A673 (cell line): ENCODE measurements around the gene MED12L. TPM values are rescaled to one million over a fixed set of nuclear protein-coding genes. Genes with fewer than 3 reads are reported as not detected.

Experiments used
- BruUV-seq: library from RNA; stranded (reverse); fragments of 400-500 nt; replicated peaks from 2 replicates; lab custom pipeline; 2021; lab: Mats Ljungman, UMichigan
- CTCF ChIA-PET: fragments of 300-600 bp; sonication (Branson Sonifier 250); formaldehyde crosslinking; loops from one replicate; lab custom pipeline; 2022; ENCODE audit warnings: antibody characterized with exemption; lab: Charles Lee
- POLR2A ChIA-PET: fragments of 300-600 bp; sonication (Branson Sonifier 250); formaldehyde crosslinking; loops from one replicate; lab custom pipeline; 2022; ENCODE audit warnings: antibody characterized with exemption; ENCODE audit not compliant: low non-redundant PET; lab: Charles Lee
- DNase-seq: peaks from one replicate; pipeline ENCODE4 v3.0.0-alpha.2; 2015; ENCODE audit warnings: low spot score
- H3K27ac ChIP-seq: fragments of 200-600 bp; sonication (generic); 2 replicates; pipeline ENCODE4 v1.5.1; 2016; ENCODE audit warnings: mixed run types, low read depth, mild to moderate bottlenecking, mixed read lengths, antibody characterized with exemption, low read length; ENCODE audit not compliant: poor library complexity, severe bottlenecking
- H3K27me3 ChIP-seq: fragments of 200-600 bp; sonication (generic); replicated peaks from 2 replicates; pipeline ENCODE4 v1.6.1; 2017; ENCODE audit warnings: mixed run types, low read depth, mild to moderate bottlenecking, mixed read lengths, antibody characterized with exemption, low read length; ENCODE audit not compliant: insufficient read depth, poor library complexity
- H3K36me3 ChIP-seq: fragments of 200-600 bp; sonication (generic); 2 replicates; pipeline ENCODE4 v1.6.1; 2016; ENCODE audit warnings: mixed run types, mild to moderate bottlenecking, mixed read lengths, antibody characterized with exemption, low read length; ENCODE audit not compliant: insufficient read depth, poor library complexity, severe bottlenecking
- H3K4me1 ChIP-seq: fragments of 200-600 bp; sonication (generic); 2 replicates; pipeline ENCODE4 v1.6.1; 2017; ENCODE audit warnings: mixed run types, mild to moderate bottlenecking, mixed read lengths, antibody characterized with exemption, low read length; ENCODE audit not compliant: insufficient read depth, poor library complexity, severe bottlenecking
- H3K4me3 ChIP-seq: fragments of 200-600 bp; sonication (generic); 2 replicates; pipeline ENCODE4 v1.5.1; 2016; ENCODE audit warnings: low read depth, mixed run types, mild to moderate bottlenecking, mixed read lengths, low read length; ENCODE audit not compliant: poor library complexity, severe bottlenecking
- H3K9me3 ChIP-seq: fragments of 200-600 bp; sonication (generic); 2 replicates; pipeline ENCODE4 v1.6.1; 2016; ENCODE audit warnings: mixed run types, low read depth, mild to moderate bottlenecking, mixed read lengths, antibody characterized with exemption, low read length; ENCODE audit not compliant: poor library complexity, severe bottlenecking
- EZH2 ChIP-seq: fragments of 200-600 bp; sonication (generic); IDR thresholded peaks from 2 replicates; pipeline ENCODE4 v1.6.1; 2017; ENCODE audit warnings: borderline replicate concordance, low read depth, mild to moderate bottlenecking, mixed read lengths, antibody characterized with exemption, low read length; ENCODE audit not compliant: poor library complexity, severe bottlenecking
- intact Hi-C: fragments of 100-400 bp; cut with micrococcal nuclease; formaldehyde crosslinking; loops from one replicate; pipeline ENCODE4 v1.10.0; 2022; ENCODE audit not compliant: unreplicated experiment
- total RNA-seq: library from RNA; stranded (reverse); gene quantifications from 2 replicates; pipeline ENCODE4 v1.2.3, GENCODE V29; 2021
- TF ChIP-seq, protein P1 (sequence below): fragments of 300-800, 200-600 bp; sonication (generic); conservative IDR thresholded peaks from 2 replicates; pipeline ENCODE4 v1.5.1; 2017; ENCODE audit warnings: low read depth, mild to moderate bottlenecking, antibody characterized with exemption, low read length, moderate library complexity, mixed read lengths

The MED12L gene
- total RNA-seq, 1 experiment from 2014 or later = 0.71 TPM

DNA sequence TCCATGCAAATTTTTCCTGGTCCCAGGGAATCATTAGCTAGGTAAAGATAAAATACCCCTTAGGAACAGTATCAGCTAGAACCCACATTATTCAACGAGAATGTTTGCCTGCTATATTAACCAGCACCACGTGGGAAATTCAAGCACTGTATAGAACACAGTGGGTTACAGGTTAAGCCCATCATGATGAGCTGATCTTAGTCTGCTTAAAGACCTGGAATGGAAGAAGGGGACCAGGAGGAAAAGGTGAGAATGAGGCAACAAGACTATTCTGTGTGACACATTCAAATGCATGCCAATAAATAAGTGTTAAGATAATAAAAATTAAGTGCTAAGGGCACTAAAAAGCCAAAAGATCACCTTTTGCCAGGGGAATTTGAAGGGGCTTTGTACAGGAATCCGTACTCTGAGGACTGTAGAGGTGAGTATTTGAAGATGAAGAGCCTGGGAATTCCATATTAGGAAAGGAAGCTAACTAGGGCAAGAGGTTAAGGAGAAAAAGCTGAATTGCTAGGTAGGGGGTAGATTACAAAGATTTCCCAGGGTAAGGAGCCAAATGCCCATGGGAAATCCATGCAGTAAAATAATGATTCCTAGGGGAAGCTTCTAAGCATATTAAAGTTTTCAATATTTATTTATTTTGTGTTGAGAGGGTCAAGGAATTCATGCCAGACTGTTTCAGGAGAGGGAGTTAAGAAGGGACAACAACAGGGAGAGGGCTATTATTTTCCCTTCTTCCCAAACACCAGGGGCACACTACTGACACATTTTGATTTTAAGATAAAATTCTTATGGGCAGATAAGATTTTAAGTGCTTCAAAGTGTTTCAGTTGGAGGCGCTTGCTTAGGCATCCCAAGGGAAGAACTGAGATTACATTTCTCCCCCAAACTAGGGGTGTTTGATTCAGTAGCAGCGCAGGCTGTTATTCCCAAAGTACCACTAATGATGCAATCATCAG, 2.3 kb upstream of the MED12L start:
- H3K27me3 ChIP-seq = peaks cover 56% of the 10 kb centered on the region

DNA sequence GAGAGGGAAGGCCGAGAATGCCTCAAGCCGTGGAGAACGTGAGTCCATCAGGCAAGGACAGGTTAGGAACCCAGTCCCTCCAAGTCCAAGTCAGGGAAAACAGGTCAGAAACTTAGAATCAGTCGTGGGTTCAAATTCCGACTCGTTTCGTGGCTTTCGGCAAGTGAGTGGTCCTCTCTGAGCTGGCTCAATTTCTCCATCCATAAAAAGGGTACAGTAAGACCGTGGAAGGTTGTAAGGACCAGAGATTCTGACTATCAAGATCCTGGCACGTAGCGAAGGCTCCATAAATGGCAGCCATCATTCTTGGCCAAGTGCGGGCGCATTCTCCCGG, 604 bp upstream of the MED12L start:
- ChIA-PET POLR2A (no interaction called here), CTCF (no interaction called here)
- TF ChIP-seq EZH2 = no peak
- BruUV-seq = no TSS peak
- Histone ChIP-seq H3K27ac (no peak overlapping the region), H3K4me3 (peak overlapping the region; percentile 56), H3K4me1 (peaks cover 6% of the 10 kb centered on the region), H3K9me3 (no peaks in the 10 kb centered on the region), H3K27me3 (peaks cover 51% of the 10 kb centered on the region), H3K36me3 (no peaks in the 10 kb centered on the region)
- intact Hi-C loops = loop anchor here (5.0 to 10.0 kb wide), 2 partner anchors 78 to 300 kb away; no protein-coding TSS in a partner anchor
- DNase-seq = no peak

More for the DNA sequence above, 2.3 kb upstream of the MED12L start:
- H3K9me3 ChIP-seq = no peaks in the 10 kb centered on the region
- peaks cover 6% of the 10 kb centered on the region for H3K4me1 ChIP-seq
- intact Hi-C loops = loop anchor here (10.0 kb wide), 1 partner anchor 298 kb away; no protein-coding TSS in a partner anchor
- no peak for TF ChIP-seq EZH2
- TF ChIP-seq, protein P1, sequence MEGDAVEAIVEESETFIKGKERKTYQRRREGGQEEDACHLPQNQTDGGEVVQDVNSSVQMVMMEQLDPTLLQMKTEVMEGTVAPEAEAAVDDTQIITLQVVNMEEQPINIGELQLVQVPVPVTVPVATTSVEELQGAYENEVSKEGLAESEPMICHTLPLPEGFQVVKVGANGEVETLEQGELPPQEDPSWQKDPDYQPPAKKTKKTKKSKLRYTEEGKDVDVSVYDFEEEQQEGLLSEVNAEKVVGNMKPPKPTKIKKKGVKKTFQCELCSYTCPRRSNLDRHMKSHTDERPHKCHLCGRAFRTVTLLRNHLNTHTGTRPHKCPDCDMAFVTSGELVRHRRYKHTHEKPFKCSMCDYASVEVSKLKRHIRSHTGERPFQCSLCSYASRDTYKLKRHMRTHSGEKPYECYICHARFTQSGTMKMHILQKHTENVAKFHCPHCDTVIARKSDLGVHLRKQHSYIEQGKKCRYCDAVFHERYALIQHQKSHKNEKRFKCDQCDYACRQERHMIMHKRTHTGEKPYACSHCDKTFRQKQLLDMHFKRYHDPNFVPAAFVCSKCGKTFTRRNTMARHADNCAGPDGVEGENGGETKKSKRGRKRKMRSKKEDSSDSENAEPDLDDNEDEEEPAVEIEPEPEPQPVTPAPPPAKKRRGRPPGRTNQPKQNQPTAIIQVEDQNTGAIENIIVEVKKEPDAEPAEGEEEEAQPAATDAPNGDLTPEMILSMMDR = no peak
- no peak for DNase-seq
- BruUV-seq = no TSS peak
- no peak overlapping the region for H3K27ac ChIP-seq
- ChIA-PET POLR2A (no interaction called here), CTCF (no interaction called here)
- no peaks in the 10 kb centered on the region for H3K36me3 ChIP-seq
- H3K4me3 ChIP-seq = no peak overlapping the region

DNA sequence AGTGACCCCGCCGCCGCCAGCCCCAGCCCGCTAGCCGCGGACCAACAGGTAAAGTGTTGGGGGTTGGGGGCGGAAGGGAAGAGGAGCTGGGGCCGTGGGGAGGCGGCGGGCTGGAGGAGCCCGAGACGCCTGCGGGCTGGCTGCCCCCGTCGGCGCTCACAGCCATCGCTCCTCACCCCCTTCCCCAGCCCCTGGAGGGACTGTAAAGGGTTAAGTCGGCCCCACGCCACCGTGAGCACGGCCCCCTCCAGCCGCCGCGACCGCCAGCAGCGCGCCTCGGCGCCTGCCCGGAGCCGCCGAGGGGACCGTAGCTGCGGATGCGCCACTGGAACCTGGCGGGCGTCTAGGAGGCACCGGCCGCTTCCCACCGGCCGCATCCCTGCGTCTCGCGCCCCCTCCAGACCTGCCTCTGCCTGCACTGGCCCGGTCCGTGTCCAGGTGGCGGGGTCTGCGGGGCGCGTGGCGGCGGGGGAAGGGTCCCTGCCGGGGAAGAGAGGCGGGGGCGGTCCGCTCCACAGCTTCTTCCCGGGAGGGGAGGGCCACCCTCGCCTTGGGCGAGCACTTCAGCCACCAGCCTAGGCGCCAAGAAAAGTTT, 522 bp downstream of the MED12L start:
- no peaks in the 10 kb centered on the region for H3K9me3 ChIP-seq
- H3K4me3 ChIP-seq = peak overlapping the region; percentile 56
- DNase-seq = no peak
- H3K4me1 ChIP-seq = peaks cover 6% of the 10 kb centered on the region
- TF ChIP-seq, protein P1 = no peak
- no peak for TF ChIP-seq EZH2
- intact Hi-C loops = loop anchor here (5.0 to 10.0 kb wide), 2 partner anchors 79 to 301 kb away; no protein-coding TSS in a partner anchor
- CTCF ChIA-PET = interaction anchor here (0.7 kb wide), 1 partner anchor 189 kb away, joined by 3 read pairs; no protein-coding TSS in a partner anchor
- BruUV-seq = no TSS peak
- POLR2A ChIA-PET = no interaction called here
- H3K36me3 ChIP-seq = no peaks in the 10 kb centered on the region
- no peak overlapping the region for H3K27ac ChIP-seq
- peaks cover 45% of the 10 kb centered on the region for H3K27me3 ChIP-seq
